OCI-LY7 (cell line): ENCODE results near the gene PHAF1. TPM values are rescaled to one million over a fixed set of nuclear protein-coding genes. Genes with fewer than 3 reads are reported as not detected.

Experiments
- BruUV-seq: library from RNA; stranded (reverse); fragments of 400-500 nt; replicated peaks from 2 replicates; lab custom pipeline; 2021; lab: Mats Ljungman, UMichigan
- CTCF ChIA-PET: fragments of 300-600 bp; sonication (Branson Sonifier 250); formaldehyde crosslinking; loops from one replicate; lab custom pipeline; 2022; ENCODE audit warnings: antibody characterized with exemption; ENCODE audit not compliant: unreplicated experiment; lab: Charles Lee
- POLR2A ChIA-PET: fragments of 300-600 bp; sonication (Branson Sonifier 250); formaldehyde crosslinking; loops from one replicate; lab custom pipeline; 2022; ENCODE audit warnings: antibody characterized with exemption; lab: Charles Lee
- DNase-seq: peaks from one replicate; pipeline ENCODE4 v3.0.0-alpha.2; 2015; ENCODE audit warnings: low spot score
- H2AFZ ChIP-seq: fragments of 200-600 bp; sonication (generic), shearing (Covaris generic); 2 replicates; pipeline ENCODE4 v1.6.1; 2014; ENCODE audit warnings: mild to moderate bottlenecking, antibody characterized with exemption, low read length, moderate library complexity
- H3K27ac ChIP-seq: fragments of 200-600 bp; sonication (generic); 2 replicates; pipeline ENCODE4 v1.5.1; 2014; ENCODE audit warnings: mixed run types, low read depth, mild to moderate bottlenecking, moderate library complexity, low read length, inconsistent platforms; ENCODE audit not compliant: poor library complexity, severe bottlenecking
- H3K36me3 ChIP-seq: fragments of 200-600 bp; sonication (generic); 2 replicates; pipeline ENCODE4 v1.6.1; 2014; ENCODE audit warnings: mild to moderate bottlenecking, antibody characterized with exemption, low read length, moderate library complexity, mixed read lengths; ENCODE audit not compliant: insufficient read depth
- H3K4me1 ChIP-seq: fragments of 200-600 bp; sonication (generic); 2 replicates; pipeline ENCODE4 v1.5.1; 2014; ENCODE audit warnings: mild to moderate bottlenecking, low read length; ENCODE audit not compliant: insufficient read depth, poor library complexity, severe bottlenecking
- H3K4me2 ChIP-seq: fragments of 200-600 bp; sonication (generic); 2 replicates; pipeline ENCODE4 v1.6.1; 2014; ENCODE audit warnings: mild to moderate bottlenecking, low read length
- H3K4me3 ChIP-seq: fragments of 200-600 bp; sonication (generic); 2 replicates; pipeline ENCODE4 v1.5.1; 2014; ENCODE audit warnings: mild to moderate bottlenecking, low read depth, low read length; ENCODE audit not compliant: poor library complexity, severe bottlenecking
- H3K79me2 ChIP-seq: fragments of 200-600 bp; sonication (generic); 2 replicates; pipeline ENCODE4 v1.6.1; 2016; ENCODE audit warnings: low read depth, mild to moderate bottlenecking, low read length, moderate library complexity, mixed read lengths; ENCODE audit not compliant: insufficient read depth
- H3K9me2 ChIP-seq: fragments of 200-600 bp; sonication (generic); 2 replicates; pipeline ENCODE4 v1.6.1; 2016; ENCODE audit warnings: mild to moderate bottlenecking, low read length, mixed read lengths; ENCODE audit not compliant: insufficient read depth
- H3K9me3 ChIP-seq: fragments of 200-600 bp; sonication (generic); 2 replicates; pipeline ENCODE4 v1.6.1; 2014; ENCODE audit warnings: mild to moderate bottlenecking, mixed run types, low read length, mixed read lengths
- H4K20me1 ChIP-seq: fragments of 200-600 bp; sonication (generic); 2 replicates; pipeline ENCODE4 v1.6.1; 2014; ENCODE audit warnings: mild to moderate bottlenecking, antibody characterized with exemption, low read length, moderate library complexity, mixed read lengths; ENCODE audit not compliant: insufficient read depth
- CTCF ChIP-seq: fragments of 200-600 bp; sonication (generic); conservative IDR thresholded peaks from 2 replicates; pipeline ENCODE4 v1.5.1; 2014; ENCODE audit warnings: mild to moderate bottlenecking, antibody characterized with exemption, low read length, moderate library complexity, mixed read lengths
- EZH2phosphoT487 ChIP-seq: fragments of 200-600 bp; sonication (generic); IDR thresholded peaks from 2 replicates; pipeline ENCODE4 v1.6.1; 2018; ENCODE audit warnings: low read depth, borderline replicate concordance, mild to moderate bottlenecking, mixed run types, antibody characterized with exemption, low read length, moderate library complexity, mixed read lengths
- intact Hi-C: fragments of 100-400 bp; cut with micrococcal nuclease; formaldehyde crosslinking; loops from one replicate; pipeline ENCODE4 v1.10.0; 2022; ENCODE audit not compliant: unreplicated experiment
- total RNA-seq, 2 experiments: library from RNA; depleted of rRNA in 1 of 2; stranded (reverse); fragments of >200 nt in 1 of 2; shearing (Covaris generic) in 1 of 2; gene quantifications; 2 replicates each; pipeline ENCODE4 v1.2.3, GENCODE V29; 2014 to 2022

Gene PHAF1
- total RNA-seq, 2 experiments from 2014 or later, result 13.9 to 16.8 TPM

- no peak overlapping the region for H2AFZ ChIP-seq
- H3K27ac ChIP-seq, result no peak overlapping the region
- no peaks in the 10 kb centered on the region for H3K9me2 ChIP-seq
- ChIA-PET CTCF (interaction anchor here (0.5 kb wide), 1 partner anchor 223 kb away, joined by 7 read pairs; no protein-coding TSS in a partner anchor), POLR2A (interaction anchor here (0.6 kb wide), 1 partner anchor 35 kb away, joined by 12 read pairs; no protein-coding TSS in a partner anchor)
- H4K20me1 ChIP-seq, result peaks cover 9% of the 10 kb centered on the region; the same call in 1 of the 2 replicates
- peaks cover 13% of the 10 kb centered on the region for H3K4me1 ChIP-seq
- TF ChIP-seq EZH2phosphoT487, result no peak
- TF ChIP-seq CTCF, result no peak
- peaks cover 22% of the 10 kb centered on the region for H3K79me2 ChIP-seq
- peaks cover 93% of the 10 kb centered on the region for H3K36me3 ChIP-seq
- no peak for DNase-seq
- intact Hi-C loops, result no loop called here
- no peak overlapping the region for H3K4me3 ChIP-seq
- no TSS peak for BruUV-seq
- H3K4me2 ChIP-seq, result no peak overlapping the region
- H3K9me3 ChIP-seq, result no peaks in the 10 kb centered on the region
Measured at GRCh38 chr16:67196881-67197280, 87.1 kb downstream of the PHAF1 start.

- Histone ChIP-seq H2AFZ (no peak overlapping the region), H3K4me3 (no peak overlapping the region), H3K27ac (no peak overlapping the region), H3K9me3 (no peaks in the 10 kb centered on the region), H4K20me1 (peaks cover 9% of the 10 kb centered on the region; the same call in 1 of the 2 replicates), H3K4me2 (no peak overlapping the region), H3K79me2 (peaks cover 15% of the 10 kb centered on the region), H3K4me1 (peaks cover 13% of the 10 kb centered on the region), H3K9me2 (no peaks in the 10 kb centered on the region), H3K36me3 (peaks cover 95% of the 10 kb centered on the region)
- TF ChIP-seq CTCF (no peak), EZH2phosphoT487 (no peak)
- DNase-seq, result no peak
- POLR2A ChIA-PET, result interaction anchor here (0.6 kb wide), 2 partner anchors 234 to 317 kb away, joined by 4 to 11 read pairs; no protein-coding TSS in a partner anchor
- no TSS peak for BruUV-seq
- intact Hi-C loops, result no loop called here
- CTCF ChIA-PET, result interaction anchor here (0.6 kb wide), 1 partner anchor 50 kb away, joined by 3 read pairs; the partner anchor contains the start of gene FHOD1
Measured at GRCh38 chr16:67197704-67198103, 88.0 kb downstream of the PHAF1 start.

Other genes with a start within 250 kb of the PHAF1 start
- gene PDP2, start 229.4 kb upstream of the PHAF1 start, total RNA-seq (2014; rRNA removed; shearing (Covaris generic)), result 11.1 and 13.8 TPM in 2 replicates
- gene PDP2, start 229.4 kb upstream of the PHAF1 start, total RNA-seq (2022), result 25.7 and 29.2 TPM in 2 replicates
- gene CDH16, start 191.1 kb upstream of the PHAF1 start, total RNA-seq (2014; rRNA removed; shearing (Covaris generic)), result not detected in 2 replicates
- gene CDH16, start 191.1 kb upstream of the PHAF1 start, total RNA-seq (2022), result not detected in 2 replicates
- gene RRAD, start 184.4 kb upstream of the PHAF1 start, total RNA-seq (2014; rRNA removed; shearing (Covaris generic)), result 0.09 TPM in 1 of 2 replicates, not detected in the other
- not detected in 2 replicates for gene RRAD, start 184.4 kb upstream of the PHAF1 start, total RNA-seq (2022)
- gene CIAO2B, start 175.5 kb upstream of the PHAF1 start, total RNA-seq (2014; rRNA removed; shearing (Covaris generic)), result 132 and 133 TPM in 2 replicates
- 76.4 and 78.3 TPM in 2 replicates for gene CIAO2B, start 175.5 kb upstream of the PHAF1 start, total RNA-seq (2022)
- 18.5 and 29.6 TPM in 2 replicates for gene CES2, start 174.4 kb upstream of the PHAF1 start, total RNA-seq (2014; rRNA removed; shearing (Covaris generic))
- gene CES2, start 174.4 kb upstream of the PHAF1 start, total RNA-seq (2022), result 27.6 and 30.7 TPM in 2 replicates
- gene CES3, start 148.7 kb upstream of the PHAF1 start, total RNA-seq (2014; rRNA removed; shearing (Covaris generic)), result 1.7 and 2.7 TPM in 2 replicates
- 1.4 and 1.9 TPM in 2 replicates for gene CES3, start 148.7 kb upstream of the PHAF1 start, total RNA-seq (2022)
- gene CES4A, start 121.4 kb upstream of the PHAF1 start, total RNA-seq (2014; rRNA removed; shearing (Covaris generic)), result 0.47 and 2.0 TPM in 2 replicates
- 0.38 and 0.41 TPM in 2 replicates for gene CES4A, start 121.4 kb upstream of the PHAF1 start, total RNA-seq (2022)
- gene CBFB, start 80.8 kb upstream of the PHAF1 start, total RNA-seq (2014; rRNA removed; shearing (Covaris generic)), result 93.5 and 187 TPM in 2 replicates
- 151 and 154 TPM in 2 replicates for gene CBFB, start 80.8 kb upstream of the PHAF1 start, total RNA-seq (2022)
- 1.1 and 2.7 TPM in 2 replicates for gene B3GNT9, start 41.1 kb downstream of the PHAF1 start, total RNA-seq (2014; rRNA removed; shearing (Covaris generic))
- 2.7 TPM in 2 replicates for gene B3GNT9, start 41.1 kb downstream of the PHAF1 start, total RNA-seq (2022)
- gene TRADD, start 50.0 kb downstream of the PHAF1 start, total RNA-seq (2014; rRNA removed; shearing (Covaris generic)), result 11.3 and 11.6 TPM in 2 replicates
- gene TRADD, start 50.0 kb downstream of the PHAF1 start, total RNA-seq (2022), result 15.4 and 16.7 TPM in 2 replicates
- gene FBXL8, start 50.0 kb downstream of the PHAF1 start, total RNA-seq (2014; rRNA removed; shearing (Covaris generic)), result 5.8 and 7.3 TPM in 2 replicates
- gene FBXL8, start 50.0 kb downstream of the PHAF1 start, total RNA-seq (2022), result 10.4 and 12.2 TPM in 2 replicates
- 8.1 and 12.8 TPM in 2 replicates for gene HSF4, start 54.8 kb downstream of the PHAF1 start, total RNA-seq (2014; rRNA removed; shearing (Covaris generic))
- gene HSF4, start 54.8 kb downstream of the PHAF1 start, total RNA-seq (2022), result 16.2 and 17.0 TPM in 2 replicates
- 1.1 and 2.2 TPM in 2 replicates for gene NOL3, start 60.6 kb downstream of the PHAF1 start, total RNA-seq (2014; rRNA removed; shearing (Covaris generic))
- gene NOL3, start 60.6 kb downstream of the PHAF1 start, total RNA-seq (2022), result 4.1 and 4.4 TPM in 2 replicates
- 18.0 and 22.9 TPM in 2 replicates for gene MATCAP1, start 74.0 kb downstream of the PHAF1 start, total RNA-seq (2014; rRNA removed; shearing (Covaris generic))
- 39.6 and 42.3 TPM in 2 replicates for gene MATCAP1, start 74.0 kb downstream of the PHAF1 start, total RNA-seq (2022)
- gene EXOC3L1, start 80.2 kb downstream of the PHAF1 start, total RNA-seq (2014; rRNA removed; shearing (Covaris generic)), result not detected in 2 replicates
- gene EXOC3L1, start 80.2 kb downstream of the PHAF1 start, total RNA-seq (2022), result not detected in 2 replicates
- gene E2F4, start 82.2 kb downstream of the PHAF1 start, total RNA-seq (2014; rRNA removed; shearing (Covaris generic)), result 139 and 157 TPM in 2 replicates
- 108 and 124 TPM in 2 replicates for gene E2F4, start 82.2 kb downstream of the PHAF1 start, total RNA-seq (2022)
- gene ELMO3, start 89.2 kb downstream of the PHAF1 start, total RNA-seq (2014; rRNA removed; shearing (Covaris generic)), result 7.7 and 7.8 TPM in 2 replicates
- gene ELMO3, start 89.2 kb downstream of the PHAF1 start, total RNA-seq (2022), result 7.6 and 9.0 TPM in 2 replicates
- 19.9 and 36.7 TPM in 2 replicates for gene TMEM208, start 117.2 kb downstream of the PHAF1 start, total RNA-seq (2014; rRNA removed; shearing (Covaris generic))
- gene TMEM208, start 117.2 kb downstream of the PHAF1 start, total RNA-seq (2022), result 22.5 and 26.4 TPM in 2 replicates
- 16.0 and 16.5 TPM in 2 replicates for gene FHOD1, start 137.5 kb downstream of the PHAF1 start, total RNA-seq (2014; rRNA removed; shearing (Covaris generic))
- gene FHOD1, start 137.5 kb downstream of the PHAF1 start, total RNA-seq (2022), result 44.1 and 55.0 TPM in 2 replicates
- gene SLC9A5, start 139.0 kb downstream of the PHAF1 start, total RNA-seq (2014; rRNA removed; shearing (Covaris generic)), result 0.36 and 2.7 TPM in 2 replicates
- 3.6 and 4.2 TPM in 2 replicates for gene SLC9A5, start 139.0 kb downstream of the PHAF1 start, total RNA-seq (2022)
- not detected in 2 replicates for gene PLEKHG4, start 169.6 kb downstream of the PHAF1 start, total RNA-seq (2014; rRNA removed; shearing (Covaris generic))
- gene PLEKHG4, start 169.6 kb downstream of the PHAF1 start, total RNA-seq (2022), result 0.51 and 1.3 TPM in 2 replicates
- gene KCTD19, start 216.8 kb downstream of the PHAF1 start, total RNA-seq (2014; rRNA removed; shearing (Covaris generic)), result not detected in 2 replicates
- 0.17 and 1.4 TPM in 2 replicates for gene KCTD19, start 216.8 kb downstream of the PHAF1 start, total RNA-seq (2022)
- not detected in 2 replicates for gene LRRC36, start 216.9 kb downstream of the PHAF1 start, total RNA-seq (2014; rRNA removed; shearing (Covaris generic))
- not detected in 2 replicates for gene LRRC36, start 216.9 kb downstream of the PHAF1 start, total RNA-seq (2022)